Activated naive CD4-positive, alpha-beta T cell treated with Interleukin-2 at 50 U/mL for 16 hours (primary cell): ENCODE results near the gene AHNAK2.

ENCODE experiments used
- DNase-seq: peaks from one replicate; pipeline ENCODE4 v3.0.0-alpha.2; 2020

AHNAK2 gene

DNA sequence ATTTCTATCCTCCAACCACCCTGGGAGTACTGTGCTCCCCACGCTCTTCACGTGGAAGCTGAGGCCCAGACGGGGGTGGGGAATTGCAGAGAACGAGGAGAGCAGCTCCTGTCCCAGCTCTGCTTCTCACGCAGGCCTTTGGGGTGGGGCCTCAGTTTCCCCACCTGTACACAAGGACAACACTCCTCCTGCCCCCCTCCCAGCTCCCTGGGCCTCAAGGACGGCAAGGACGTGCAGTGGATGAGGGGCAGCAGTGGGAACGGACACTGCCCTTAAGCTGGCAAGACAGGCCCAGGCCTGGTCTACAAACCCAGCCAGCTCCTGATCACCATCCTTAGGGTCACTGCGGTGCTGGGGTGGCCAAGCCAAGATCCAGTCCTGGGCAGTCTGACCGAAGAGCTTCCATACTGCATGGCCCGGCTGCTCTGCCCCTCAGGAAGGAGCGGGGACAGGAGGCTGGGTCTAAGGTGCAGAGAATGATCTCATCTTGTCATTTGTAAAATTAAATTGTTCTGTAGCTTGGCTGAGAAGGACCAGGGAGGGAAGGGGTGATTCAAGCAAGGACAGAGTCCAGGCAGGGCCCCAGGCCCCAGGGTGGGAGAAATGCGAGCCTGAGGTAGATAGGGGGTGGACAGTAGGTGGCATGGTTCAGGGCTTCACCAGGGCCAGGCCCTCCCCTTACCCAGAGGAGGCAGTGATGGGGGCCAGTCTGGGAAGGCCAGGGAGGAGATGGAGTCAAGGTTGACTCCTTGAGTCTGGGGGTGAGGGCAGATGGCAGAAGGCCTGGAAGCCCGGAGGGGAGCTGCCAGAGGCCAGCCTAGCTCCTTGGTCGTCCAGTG is 6.1 kb upstream of the AHNAK2 start:
- DNase-seq: no peak

DNA sequence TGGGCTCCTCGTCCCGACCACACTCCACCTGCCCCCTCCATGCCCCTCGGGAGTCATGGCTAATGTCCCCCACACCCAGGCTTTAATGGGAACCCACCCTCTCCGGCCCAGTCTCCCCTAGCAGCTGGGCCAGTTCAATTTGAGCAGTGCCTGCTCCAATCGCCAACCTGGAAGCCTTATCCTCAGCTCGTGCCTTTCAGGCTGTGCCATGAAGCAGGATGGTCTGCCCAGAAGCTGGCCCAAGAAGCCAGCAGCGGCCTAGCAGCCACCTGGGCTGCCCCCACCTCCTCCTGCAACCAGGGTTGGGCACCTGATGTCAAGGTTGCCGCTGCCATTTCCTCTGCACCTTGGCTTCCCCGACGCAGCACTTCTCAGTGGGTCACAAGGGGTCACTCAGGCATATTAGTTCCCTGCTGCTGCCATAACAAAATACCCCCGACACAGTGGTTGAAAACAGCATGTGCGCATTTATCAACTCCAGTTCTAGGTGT is 5.1 kb upstream of the AHNAK2 start:
- no peak for DNase-seq

DNA sequence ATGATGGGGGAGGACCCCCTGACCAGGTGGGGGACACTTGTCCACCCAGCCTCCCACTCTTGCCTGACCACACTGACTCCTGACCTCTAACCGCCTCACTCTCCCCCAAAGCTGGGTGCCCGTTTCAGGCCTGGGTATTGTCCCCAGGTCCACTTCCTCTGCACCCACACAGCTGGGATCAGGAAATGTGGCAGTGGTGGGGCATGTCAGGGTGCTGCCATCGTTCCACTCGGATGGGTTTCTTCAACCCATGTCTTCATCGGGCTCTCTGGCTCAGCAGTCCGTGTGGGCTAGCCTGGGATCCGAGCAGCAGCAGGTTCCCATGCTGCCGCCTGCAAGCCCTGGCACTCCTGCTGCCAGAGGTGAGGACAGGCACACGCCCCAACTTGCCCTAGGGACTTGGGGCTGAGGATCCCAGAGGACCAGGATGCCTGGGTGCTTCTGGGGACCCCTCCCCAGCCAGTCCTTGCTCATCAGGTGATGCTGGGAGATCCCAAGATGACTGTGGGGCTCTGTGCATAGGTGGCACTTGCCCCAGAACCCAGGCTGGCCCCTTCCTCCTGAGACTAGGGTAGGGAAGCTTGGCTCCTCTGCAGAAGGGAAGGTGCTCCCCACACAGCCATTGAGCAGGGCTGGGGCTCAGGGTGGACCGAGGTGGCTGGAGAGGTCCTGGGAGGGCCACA is 4.5 kb upstream of the AHNAK2 start:
- no peak for DNase-seq

DNA sequence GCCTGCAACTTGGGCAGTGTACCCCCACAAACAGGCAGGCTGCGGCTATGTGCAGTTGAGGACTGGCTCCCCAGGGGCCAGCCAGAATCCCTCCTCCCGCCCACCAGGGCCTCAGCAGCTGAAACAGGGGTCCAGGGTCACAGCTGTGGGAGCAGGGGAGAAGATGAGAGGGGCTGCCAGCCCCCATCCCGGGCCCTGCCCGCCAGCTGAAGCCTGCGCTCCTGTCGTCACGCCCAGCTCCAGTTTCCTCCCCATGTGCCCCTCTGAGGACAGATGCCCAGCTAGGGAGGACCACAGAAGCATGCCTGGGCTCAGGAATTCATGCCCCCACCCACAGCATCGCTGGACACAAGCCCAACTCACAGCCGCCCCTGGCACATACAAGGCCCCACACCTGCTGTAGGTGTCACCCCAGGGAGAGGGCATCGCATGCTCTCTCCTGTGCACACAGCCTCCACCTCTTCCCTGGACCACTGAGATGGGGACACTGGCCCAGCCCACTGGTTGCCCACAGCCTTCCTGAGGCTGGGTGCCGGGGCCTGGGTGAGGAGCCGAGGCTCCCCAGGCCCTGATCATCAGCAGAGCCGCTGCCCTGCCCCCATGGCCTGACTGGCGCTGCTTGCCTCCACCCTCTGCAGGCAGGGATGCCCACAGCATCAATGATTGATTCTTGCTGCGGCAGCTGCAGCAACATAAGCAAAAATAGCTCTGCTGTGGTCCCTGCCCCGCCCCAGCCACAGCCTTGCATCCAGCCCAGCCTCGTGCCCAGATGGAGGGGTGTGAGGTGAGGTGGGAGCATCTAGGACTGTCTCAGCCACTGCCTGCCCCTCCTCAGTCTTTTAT is 3.7 kb upstream of the AHNAK2 start:
- no peak for DNase-seq

DNA sequence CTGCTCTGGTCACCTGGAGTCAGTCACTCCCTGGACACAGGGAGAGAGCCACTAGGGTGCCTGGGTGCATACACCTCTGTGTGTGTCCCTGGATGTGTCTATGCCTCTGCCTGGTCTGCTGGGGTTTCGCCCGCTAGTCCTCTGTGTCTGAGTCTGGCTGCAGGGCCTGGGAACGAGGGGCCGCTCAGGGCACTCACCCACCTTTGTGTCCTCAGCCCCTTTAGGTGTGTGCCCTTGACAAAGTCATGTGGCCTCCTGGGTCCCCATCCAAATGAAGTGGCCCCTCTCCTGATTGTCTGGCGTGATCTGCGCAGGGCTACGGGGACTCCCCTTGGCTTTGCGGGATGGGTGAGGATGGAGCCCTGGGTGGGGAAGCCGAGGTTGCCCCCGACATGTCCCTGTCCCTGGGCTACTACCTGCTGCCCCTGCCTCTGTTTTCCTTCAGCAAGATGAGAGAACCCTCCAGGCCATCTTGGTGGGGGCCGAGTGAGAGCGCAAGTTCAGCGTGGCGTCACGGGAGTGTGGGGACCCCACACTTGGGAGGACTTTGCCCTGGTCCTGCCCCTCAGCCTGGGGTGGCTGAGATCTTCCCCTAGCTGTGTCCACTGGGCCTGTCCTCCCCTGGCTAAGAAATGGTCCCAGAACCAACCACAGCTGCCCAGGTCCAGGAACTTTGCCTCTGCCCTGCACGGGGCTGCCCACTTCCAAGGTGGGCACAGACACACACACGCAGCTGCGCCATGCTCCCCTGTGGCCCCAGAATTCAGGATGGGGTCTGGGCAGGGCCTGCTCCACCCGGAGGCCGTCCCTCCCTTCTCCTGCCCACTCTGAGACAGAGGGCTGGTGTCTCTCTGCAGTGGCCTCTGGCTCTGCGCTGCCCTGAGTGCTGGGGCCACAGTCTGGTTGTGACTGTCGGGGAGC is 2.7 kb upstream of the AHNAK2 start:
- DNase-seq: no peak

DNA sequence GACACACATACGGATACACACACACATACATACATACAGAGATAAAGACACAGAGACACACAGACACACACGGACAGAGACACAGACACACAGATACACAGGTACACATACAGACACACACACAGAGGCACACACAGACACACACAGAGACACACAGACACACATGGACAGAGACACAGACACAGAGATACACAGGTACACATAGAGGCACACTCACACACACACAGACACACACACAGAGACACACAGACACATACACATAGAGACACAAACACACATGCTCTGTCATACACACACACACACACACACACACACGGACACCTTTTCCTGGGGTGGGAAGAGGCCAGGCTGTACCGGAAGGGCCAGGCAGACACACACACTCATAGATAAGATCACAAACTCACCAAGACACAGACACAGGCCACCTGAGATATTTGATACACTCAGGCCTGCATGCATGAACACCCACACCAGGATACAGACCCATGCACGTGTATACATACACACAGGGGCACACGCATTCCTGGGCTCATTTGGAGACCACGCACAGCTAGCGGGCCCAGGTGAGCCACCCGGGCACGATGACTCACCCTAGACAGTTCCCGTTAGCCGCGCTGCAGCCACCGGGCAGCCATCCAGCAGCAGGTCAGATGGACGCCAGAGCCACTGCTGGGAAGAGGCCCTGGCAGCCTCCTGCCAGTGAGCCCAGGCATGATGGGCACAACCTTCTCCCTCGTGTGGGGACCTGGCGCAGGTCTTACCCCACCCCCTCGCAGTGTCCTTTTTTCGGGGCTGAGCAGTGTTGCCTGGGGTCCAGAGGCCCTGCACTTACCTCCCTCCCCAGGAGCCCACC is 1.8 kb upstream of the AHNAK2 start:
- DNase-seq: no peak

DNA sequence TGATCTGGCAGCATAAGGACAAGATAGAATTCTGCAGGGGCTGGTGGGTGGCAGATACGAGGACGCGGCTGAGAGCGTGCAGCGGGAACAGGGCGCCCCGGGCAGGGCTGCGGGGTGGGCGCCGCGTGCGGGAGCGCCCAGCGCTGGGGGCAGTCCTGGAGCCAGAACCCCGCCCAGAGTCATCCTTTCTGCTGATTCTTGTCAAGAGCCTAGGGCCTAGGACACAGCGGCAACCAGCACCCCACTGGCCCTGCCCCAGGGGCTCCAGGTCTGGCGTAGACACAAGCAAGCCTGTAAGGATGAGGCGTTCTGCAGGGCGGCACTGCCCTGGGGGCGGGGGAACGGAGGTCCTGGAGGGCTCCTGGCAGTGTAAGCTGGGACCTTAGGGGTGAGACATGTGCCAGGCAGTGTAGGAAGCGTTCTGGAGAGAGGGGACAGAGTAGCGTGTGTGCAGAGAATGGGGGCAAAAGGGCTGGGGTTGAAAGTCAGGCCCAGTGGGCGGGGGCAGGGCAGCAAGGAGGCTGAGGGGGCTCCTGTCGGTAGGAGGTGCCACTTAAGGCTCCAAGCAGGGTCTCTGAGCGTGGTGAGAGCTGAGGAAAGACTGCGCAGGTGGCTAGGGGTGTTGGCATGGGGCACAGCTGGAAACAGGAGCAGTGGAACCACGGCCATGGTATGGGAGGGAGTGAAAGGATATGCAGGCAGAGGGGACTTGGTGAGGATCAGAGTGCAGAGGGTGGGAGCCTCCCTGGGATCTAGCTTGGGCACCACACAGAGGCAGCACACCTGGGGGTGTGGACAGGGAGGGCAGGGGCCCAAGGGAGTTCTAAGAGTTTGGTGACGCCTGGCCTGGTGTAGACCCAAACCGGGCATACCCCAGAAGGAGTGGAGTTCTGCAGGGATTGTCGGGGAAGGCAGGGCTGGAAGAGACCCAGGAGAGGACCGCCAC is 845 bp upstream of the AHNAK2 start:
- DNase-seq: no peak

DNA sequence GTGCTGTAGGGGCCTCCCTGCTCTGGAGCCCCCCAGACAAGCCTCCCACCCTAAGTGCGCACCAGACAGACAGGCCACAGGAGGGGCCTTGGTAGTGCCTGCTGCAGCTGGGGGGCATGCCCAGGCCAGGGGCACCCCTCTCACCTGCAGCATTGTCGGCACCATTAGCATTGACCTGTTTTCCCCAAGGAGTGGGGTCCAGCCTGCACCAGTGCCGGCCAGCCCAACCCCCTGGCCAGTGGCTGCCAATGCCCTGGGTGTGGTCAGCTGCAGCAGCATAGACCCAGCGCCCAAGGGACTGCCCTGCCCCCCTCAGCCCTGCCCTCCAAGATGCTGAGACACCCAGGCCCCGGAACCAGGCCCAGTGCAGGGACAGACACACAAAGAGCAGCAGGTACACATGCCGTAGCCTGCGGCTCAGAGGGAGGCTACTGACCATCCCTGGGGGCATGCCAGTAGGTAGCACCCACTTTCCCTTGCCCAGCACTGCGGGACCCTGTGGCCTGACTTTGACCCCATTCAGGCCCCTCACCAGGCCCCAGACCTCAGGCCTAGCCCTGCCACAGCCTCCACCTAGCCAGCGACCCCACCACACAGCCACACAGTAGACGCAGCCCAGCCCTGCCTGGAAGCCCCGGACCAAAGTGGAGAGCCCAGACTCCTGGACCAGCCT is 1.0 kb downstream of the AHNAK2 start:
- no peak for DNase-seq

DNA sequence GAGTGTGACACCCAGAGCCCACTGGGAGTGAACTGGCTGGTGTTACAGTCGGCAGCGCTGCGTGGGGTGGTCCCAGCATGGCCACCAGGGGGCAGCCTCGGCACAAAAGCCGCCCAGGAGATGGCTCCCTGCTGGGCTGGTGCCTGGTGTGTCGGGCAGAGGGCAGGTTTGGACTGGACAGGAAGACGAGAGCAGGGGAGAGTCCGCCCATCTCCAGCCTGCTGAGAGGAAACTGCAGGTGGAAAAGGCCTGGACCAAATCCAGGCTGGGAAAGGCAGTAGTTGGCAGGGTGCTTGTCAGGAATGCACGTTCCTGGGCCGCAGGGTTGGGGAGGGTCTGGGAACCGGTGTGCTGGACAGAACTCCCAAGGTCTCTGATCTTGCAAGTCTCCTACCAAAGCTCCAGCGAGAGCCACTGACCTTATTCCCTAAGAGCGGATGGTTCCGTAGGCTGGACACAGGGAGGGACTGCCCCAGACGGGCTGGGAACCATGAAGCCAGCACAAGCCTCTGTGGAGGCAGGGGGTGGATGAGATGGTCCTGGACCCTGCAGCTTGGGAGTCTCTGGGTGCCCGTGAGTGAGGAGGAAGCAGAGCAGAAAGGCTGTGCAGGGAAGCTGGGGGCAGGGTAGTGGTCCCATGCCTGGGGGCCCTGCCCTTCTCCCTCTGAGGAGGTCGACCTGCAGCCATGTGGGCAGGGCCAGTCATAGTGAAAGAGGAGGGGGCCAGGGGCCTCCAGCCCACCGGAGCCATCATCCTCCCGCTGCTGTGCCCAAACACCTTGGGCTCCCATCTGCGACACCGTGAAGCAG is 1.8 kb downstream of the AHNAK2 start:
- peak; percentile 90 for DNase-seq

DNA sequence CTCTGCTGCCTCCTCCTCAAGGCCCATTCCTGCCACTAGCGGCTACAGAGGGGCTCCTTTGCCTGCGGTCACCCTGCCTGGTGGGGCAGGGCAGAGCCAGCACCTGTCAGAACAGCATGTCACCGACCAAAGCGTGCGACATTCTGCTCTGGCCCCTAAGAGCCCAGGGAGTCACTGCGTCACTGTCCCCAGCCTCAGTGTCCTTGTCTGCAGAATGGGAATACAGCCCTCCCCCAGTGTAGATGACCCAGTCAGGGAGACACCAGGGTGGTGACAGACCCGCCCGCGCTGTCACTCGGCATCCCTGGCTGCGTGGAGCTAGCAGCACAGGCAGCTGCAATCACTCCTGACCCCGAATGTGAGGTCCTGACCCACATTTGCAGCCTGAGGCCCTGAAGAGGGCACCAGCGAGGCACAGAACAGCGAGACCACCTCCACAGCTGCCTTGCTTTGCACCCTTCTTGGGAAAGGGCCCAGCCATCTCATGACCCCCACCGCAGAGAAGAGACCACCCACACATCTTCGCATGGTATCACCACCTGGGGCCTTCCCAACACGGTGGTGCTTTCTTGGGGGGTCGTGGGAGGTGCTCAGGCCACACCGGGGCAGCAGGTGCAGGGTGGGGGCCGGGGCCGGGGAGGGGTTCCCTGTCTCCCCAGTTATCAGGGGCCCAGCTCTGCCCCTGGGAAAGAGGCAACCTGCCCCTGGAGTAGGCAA is 2.5 kb downstream of the AHNAK2 start:
- DNase-seq: no peak

DNA sequence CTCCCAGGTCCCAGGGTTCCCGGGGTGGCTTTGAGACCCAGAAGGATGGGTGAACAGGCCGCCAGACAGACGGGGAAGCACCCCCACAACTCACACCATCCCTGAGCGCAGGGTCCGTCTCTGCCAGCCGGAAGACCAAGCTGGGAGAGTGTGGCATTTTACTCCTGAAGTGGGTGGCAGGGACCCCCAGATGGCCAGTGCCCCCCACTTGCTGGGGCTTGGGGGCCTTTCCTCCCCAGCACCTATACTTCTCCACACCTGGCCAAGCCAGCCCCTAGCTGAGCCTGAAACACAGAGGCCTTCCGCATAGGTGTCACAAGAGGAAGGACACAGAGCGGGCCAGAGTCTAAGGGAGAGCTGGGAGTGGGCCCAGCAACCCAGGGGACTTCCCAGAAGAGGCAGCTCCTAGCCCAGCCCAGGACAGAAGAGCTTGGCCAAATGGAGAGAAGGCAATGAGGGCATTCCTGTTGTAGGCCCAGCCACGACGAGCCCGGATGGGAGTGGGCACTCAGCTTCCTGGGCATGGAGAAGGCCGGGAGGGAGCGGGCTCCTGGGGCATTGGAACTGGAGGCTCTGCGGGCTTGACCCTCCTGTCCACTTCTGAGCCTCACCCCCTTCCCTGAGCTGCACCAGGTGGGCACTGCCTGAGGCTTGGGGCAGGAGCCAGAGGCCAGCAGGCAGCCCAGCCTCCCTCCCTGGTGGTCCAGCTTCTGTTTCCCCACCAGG is 3.3 kb downstream of the AHNAK2 start:
- no peak for DNase-seq

DNA sequence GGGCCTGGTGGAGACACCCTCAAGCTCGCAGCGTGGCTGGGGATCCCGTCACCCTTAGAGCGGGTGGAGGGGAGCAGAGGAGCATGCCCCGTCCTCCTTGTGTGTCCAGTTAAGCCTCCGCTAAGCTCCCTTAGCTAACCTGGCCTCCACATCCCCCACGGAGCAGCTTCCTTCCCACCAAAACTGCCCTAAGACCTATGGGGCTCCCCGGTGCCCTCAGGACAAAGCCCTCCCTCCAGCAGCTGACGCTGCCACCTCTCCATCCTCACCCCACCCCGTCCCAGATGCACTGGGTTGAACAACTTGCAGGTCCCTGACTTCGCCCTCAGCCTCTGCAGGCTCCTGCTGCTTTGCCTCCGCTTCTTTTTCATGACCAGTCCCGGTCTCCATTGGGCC is 4.0 kb downstream of the AHNAK2 start:
- no peak for DNase-seq

DNA sequence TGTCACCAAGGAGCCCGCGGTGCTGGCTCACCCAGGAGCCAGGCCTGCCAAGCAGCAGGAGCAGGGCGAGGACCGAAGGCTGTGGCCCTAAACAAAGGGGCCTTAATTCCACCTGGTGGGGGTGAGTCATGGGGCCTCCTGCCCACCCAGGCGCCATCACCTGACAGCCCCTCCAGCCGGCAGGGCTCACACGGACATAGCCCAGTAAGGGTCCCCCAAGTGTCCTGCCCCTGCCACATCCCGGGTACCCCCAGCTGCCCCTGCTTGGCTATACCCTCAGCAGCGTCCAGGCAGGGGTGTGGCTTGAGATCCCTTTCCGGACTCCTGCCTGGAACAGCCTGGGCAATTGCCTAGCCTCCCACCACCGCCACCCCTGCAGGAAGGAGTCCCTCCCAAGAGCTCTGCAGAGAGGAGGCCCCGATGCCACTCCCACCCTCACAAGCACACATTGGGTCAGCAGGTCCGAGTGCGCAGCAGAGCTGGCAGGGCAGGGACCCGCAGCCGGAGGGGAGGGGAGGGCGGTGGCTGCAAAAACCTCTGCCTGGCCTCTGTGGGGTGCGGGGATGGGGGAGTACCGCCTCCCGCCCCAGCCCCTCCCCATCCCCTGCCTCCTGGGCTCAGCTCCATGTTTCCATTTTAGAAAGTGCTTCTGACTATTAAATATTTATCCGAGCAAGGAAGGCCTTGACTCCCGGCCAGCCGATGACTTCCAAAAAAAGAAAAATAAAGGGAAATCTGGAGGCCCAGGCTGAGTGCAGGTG is 4.6 kb downstream of the AHNAK2 start:
- no peak for DNase-seq

DNA sequence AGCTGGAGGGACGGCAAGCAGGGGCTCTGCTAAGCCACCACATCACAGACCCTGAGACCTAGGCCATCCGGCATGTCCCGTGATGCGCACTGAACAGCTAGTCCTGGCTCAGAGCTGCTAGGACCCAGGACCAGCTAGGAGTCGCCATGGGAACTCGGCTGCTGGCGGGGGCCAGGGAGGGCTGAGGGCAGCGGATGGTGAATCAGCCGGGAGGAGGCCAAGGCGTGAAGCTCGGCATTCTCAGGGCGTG is 5.1 kb downstream of the AHNAK2 start:
- no peak for DNase-seq

DNA sequence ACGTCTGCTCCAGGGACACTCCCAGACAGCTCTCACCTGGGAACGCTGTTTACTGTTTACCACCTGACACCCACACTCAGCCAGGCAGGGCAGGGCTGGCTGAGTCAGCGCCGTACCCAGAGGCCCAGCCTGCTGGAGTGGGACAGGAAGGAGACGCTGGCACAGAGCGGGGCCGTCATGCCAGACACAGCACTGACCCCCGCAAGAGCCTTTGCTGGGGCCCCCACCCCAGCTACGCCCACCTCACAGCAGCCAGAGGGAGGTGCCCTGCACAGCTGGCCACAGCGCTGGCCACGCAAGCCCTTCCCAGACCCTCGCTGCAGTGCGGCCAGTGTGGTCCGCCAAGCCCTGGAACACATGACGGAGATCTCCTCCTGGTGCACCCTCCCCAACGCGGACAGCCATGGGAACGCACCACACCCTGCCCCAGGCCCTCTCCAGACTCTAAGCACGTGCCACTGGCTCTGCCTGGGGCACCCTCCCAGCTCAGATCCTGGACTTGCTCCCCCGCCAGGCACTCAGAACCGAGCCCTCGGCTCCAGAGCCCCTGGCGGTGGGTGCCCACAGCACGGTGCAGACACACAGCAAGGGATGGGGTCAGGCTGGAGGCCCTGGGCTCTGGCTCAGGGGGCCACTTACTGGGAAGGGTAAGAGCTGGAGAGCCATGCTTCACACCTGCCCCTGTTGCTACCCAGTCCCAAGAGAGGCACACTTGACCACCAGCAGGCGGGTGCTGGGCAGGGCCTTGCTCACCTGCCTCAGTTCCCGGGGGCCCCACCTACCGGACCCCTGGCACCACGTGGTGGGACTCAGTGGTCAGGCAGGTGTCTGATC is 5.7 kb downstream of the AHNAK2 start:
- no peak for DNase-seq
